Measurements from ENCODE around the gene OARD1.
"Not testable (repeated sequence)": the region's sequence is repeated elsewhere in the genome, so short reads cannot be mapped to it uniquely, and the experiment has no call there.

The OARD1 gene

DNA sequence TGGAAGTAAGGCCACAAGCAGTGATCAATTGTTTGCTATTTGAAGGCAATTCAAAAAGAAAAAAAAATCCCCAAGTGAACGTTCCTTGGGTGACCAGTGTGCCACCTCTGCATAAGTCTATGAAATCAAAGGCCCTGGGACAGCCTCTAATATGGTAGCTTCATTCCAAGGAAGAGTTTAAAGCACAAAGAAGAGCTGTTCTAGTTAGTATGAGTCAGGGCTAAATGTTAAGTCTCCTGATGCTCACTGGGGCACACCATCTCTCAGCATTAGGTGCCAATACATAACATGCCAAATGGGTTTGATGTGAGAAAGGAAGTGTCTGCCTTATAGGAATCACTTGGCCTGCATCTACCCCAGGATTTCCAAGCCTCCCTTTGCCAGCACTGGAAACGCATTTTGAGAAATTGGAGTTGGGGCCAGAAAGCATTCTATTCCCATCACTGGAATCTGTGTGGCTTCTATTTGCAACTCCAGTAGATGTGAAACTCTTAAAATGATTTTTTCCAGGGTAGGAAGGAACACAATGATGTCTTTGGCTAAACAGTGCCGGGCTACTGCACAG is 46.1 kb downstream of the OARD1 start:
- DNase-seq: no peak

DNA sequence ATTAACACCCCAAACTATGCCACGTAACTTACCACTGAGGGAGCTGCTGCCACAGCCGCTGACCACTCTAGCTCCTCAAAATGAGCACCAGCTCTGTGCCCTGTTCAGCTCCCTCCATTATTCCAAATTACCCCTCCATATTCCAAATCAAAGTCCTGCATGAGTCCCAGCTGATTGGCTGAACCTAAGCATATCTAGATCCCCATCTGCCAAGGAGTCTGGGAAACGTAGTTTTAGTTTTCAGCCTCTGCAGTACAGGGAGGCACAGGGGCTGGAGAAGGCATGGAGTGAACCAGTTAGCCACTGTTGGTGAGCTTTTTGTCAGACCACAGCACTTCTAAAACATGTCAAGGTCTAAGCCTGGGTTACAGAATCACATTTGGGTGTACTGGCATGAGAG is 49.0 kb downstream of the OARD1 start:
- no peak for DNase-seq

- no peak for DNase-seq
These were observed 49.9 kb downstream of the OARD1 start for GRCh38 chr6:41022294-41022693.

DNA sequence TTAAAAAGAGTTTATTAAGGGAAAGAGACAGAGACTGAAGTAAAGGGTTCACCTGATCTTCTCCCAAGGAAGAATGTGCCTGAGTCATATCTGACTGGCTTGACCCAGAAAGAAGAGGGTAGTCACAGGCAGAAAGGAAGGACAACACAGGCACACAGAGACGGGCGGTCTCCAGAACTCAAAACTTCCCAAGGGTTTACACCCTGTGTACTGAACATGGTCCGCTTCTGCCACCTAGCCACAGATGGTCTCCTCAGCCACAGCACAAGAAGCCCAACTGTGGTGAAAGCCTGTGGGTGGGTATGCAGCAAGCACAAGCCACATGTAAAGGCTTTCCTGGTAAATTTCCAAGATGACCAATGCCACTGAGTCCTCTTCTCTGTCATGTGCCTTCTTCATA is 50.3 kb downstream of the OARD1 start:
- DNase-seq: no peak

- DNase-seq: no peak
These were observed 54.5 kb downstream of the OARD1 start for GRCh38 chr6:41017663-41018062.

DNA sequence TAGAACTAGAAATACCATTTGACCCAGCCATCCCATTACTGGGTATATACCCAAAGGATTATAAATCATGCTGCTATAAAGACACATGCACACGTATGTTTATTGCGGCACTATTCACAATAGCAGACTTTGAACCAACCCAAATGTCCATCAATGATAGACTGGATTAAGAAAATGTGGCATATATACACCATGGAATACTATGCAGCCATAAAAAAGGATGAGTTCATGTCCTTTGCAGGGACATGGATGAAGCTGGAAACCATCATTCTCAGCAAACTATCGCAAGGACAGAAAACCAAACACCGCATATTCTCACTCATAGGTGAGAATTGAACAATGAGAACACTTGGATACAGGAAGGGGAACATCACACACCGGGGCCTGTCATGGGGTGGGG is 56.3 kb downstream of the OARD1 start:
- not testable (repeated sequence) for DNase-seq

DNA sequence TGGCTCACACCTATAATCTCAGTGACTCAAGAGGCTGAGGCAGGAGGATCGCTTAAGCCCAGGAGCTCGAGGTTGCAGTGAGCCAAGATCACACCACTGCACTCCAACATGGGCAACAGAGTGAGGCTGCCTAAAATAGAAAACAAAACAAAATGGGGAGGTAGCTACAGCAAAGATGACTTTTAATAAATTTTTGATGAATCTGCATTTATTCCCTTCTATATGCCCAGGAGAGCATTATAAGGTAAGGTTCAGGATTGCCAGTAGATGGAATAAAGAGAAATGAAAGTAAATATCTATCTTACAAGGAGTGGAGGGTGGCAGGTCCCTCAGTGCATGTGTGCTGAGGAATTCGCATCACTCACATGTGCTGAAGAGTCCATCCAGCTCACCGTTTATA is 57.4 kb downstream of the OARD1 start:
- DNase-seq: no peak

All from activated CD4-positive, alpha-beta T cell treated with anti-CD3 and anti-CD28 coated beads, Interleukin-2, amount 50 U/mL, for 16 hours (primary cell).